Spleen (tissue), 7 donors: ENCODE results near the gene VGLL4.

Experiments
- CTCF ChIP-seq, 11 experiments: fragments of 200-600 bp in 7 of 11; fragments of 450-650 bp in 4 of 11; sonication (generic) in 4 of 11; IDR thresholded peaks in 8 of 11; conservative IDR thresholded peaks in 3 of 11; 1 replicate in 7 of 11; 2 replicates in 4 of 11; pipeline versions ENCODE4 v1.4.0 to v1.8.0; 2016 to 2021; ENCODE audit warnings: antibody characterized with exemption in 11 of 11, inconsistent platforms in 4 of 11, mild to moderate bottlenecking in 1 of 11
- POLR2A ChIP-seq, 3 donors: fragments of 450-650 bp; IDR thresholded peaks; one replicate each; pipeline ENCODE4 v1.5.1; 2017; ENCODE audit warnings: antibody characterized with exemption in 3 of 3, mild to moderate bottlenecking in 1 of 3
- donor health status: DM: no; HTN: no; CAD: no; lungs with moderate emphysema.
- donor health status: DM: no; HTN: no; CAD: no.
- donor health status: DM: no; HTN: no; CAD: no.

- TF ChIP-seq POLR2A (IDR thresholded peaks at IDR 0.05) (no peak), CTCF (IDR thresholded peaks at IDR 0.05 in 8 of 11, conservative IDR thresholded peaks at IDR 0.05 in 3 of 11) (no peak)
These were observed 5.0 kb downstream of the VGLL4 start for GRCh38 chr3:11638495-11639358.
